ENCODE measurements around the gene LUZP2. TPM values are rescaled to one million over a fixed set of nuclear protein-coding genes. Genes with fewer than 3 reads are reported as not detected.

The LUZP2 gene
- total RNA-seq, 1 experiment from 2014 or later: not detected

DNA sequence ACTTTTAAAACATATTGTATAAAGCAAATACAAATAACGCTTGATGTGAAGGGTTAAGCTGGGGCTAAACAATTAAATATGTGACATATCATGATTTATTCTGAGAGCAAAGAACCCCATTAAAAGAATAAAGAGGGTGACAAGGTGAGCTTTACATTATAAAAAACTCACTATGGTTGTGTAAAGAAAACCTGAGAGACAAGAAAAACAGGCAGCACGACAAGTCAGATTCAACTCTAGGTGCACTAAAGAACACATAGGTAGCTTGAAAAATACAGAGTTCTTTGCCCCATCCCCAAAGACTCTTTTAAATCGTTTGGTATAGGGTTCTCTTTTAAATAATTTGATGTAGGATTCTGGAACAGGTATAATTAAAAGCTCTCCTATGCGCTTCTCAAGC, 63.5 kb downstream of the LUZP2 start:
- peak; percentile 49 for DNase-seq (ENCODE audit: low spot score)

DNA sequence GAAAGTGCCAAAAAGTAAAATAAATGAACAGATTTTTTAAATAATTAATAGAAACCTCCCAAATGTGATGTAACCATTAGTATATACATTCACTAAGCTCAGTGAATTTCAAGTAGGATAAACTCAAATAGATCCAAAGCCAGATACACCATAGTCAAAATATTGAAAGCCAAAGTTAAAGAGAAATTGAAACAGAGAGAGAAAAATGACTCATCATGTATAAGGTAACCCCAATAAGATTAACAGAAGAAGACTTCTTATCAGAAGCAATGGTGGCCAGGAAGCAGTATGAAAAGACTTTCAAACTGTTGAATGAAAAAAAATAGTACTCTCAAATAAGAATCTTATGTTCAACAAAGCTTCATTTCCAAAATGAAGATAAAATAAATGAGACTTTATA, 70.5 kb downstream of the LUZP2 start:
- DNase-seq (ENCODE audit: low spot score): no peak

DNA sequence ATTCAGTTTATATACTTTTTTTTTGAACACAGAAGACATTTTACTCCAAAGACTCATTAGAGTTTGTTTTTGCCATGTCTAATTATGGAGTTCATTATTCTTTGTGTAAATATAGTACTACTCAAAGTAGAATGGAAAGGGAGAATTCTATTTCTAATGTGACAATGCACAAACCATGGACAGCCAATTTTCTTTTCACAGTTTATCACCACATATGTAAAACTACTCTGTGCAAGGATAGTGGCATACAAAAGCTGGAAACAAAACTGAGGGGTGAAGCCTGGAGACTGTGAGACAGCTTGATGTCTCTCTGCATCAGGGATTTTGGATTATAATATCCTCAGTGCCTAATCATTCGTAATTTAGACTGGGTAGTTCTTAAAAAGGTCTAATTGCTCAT, 75.5 kb downstream of the LUZP2 start:
- DNase-seq (ENCODE audit: low spot score): no peak

DNA sequence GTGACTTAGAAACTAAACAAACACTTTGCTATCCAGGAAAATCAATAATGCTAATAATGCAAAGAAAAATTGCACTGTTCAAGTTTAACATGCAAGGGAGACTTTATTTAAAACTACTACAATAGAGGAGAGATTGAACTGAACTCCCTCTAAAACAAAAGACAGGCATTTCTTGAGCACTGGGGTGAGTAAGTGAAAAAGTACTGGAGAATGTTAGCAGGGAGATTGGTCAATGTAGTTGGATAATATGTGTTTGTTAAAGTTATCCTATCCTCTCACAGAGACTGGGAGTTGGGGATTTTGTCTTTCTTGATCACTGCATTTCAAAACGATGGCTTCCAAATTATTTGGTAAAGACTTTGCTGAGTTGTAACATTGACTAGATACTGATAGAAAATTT, 77.6 kb downstream of the LUZP2 start:
- DNase-seq (ENCODE audit: low spot score): no peak

DNA sequence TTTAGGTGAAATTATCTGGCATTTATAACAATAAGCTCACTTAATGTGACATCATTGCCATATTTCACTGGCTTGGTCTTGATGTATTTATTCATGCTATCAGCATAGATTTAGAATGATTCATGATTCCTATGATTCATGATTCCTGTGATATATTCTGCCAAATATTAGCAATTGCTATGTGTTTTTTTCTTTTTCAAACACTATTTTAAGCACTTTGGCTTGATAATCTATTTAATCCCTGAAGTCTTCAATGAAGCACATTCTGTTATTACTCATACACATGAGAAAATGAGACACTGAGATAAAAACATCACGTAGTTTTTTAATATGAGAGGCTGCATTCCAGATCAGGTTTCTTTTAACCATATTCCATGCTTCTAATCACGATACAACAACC, 78.5 kb downstream of the LUZP2 start:
- DNase-seq (ENCODE audit: low spot score): no peak

DNA sequence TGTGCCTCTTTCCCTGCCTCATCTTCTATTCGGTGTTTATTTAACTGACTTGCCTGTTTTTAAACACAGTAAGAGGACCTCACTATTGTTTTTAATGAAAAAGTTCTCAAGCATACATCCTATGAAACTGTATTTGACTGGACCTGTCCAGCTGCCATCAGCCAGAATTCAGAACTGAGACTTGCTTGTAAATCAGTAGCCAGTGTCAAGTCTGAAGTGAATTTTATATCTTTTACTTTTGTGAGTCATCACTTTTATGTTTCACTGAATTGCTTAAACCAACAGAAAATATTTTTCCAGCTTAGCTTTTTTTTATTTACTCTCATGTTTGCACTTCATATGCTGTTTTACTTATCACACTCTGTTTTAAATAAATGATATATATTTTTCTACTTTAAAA, 88.3 kb downstream of the LUZP2 start:
- DNase-seq (ENCODE audit: low spot score): peak; percentile 50

DNA sequence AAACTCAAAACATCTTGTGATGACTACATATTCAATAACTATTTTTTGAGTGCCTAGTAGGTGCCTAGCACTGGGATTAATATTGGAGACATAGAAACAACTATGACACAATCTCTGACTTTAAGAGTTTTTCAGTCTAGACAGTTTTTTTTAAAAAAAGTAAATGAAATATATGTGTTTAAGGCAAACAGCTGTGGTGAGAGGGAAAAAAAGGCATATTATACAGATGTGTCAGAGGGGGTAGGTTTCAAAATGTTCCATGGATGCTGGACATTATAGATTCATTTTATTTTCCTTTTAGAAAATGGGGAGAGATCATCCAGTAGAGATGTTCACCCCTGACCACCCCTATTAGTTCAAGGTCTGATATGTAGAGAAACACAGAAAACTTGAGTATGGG, 90.8 kb downstream of the LUZP2 start:
- DNase-seq (ENCODE audit: low spot score): no peak

DNA sequence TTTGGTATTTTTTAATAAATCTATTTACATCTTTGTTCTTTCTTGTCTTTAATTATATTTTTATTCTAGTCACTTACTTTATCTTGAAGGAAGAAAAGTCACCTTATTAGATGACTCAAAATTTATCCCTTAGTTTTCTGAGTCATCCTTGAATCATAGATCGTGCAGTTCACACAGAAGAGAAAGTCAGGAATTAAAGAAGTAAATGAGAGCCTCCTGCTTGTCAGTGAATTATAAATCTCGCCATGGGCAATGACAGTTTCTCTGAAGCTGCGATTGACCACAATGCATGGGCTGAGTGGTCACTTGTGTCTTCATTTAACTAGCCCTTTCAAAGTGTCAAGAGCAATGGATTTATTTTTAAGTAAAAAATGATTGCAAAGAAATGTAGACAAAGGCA, 91.2 kb downstream of the LUZP2 start:
- DNase-seq (ENCODE audit: low spot score): peak; percentile 25

DNA sequence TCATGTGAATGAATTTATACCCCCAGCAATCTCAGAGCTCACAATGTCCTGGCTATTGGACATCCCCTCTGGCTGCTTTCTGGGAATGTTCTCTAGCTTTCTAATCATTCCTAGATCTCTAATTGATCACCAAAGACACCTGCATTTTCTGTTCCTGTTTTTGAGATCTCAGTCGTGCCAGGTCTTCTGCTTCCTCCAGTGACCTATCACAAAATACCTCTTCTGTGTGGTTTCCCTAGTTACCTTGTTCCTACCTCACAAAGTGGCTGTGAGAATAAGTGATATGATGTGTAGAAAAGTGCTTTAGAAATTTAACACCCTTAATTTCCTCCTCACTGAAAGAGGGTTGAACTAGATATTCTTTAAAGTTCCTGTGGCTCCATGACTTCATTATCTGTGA, 92.2 kb downstream of the LUZP2 start:
- DNase-seq (ENCODE audit: low spot score): no peak

DNA sequence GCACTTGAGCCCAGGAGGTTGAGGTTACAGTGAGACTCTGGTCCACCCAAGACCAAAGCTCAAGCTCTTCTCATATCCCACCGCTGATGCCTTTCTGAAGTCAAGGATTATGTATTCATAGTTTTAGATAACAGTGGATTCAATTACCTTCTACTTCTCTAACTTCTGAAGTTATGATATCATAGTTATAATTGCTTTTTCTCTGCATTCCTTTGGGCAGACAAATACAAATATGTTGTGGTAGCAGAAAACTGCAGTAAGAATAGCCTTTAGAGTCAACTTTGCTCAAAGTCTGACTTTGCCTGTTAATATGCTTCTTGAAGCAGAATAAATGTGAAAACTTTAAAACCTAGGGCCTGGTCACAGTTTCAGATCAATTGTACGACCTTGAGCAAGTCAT, 94.4 kb downstream of the LUZP2 start:
- DNase-seq (ENCODE audit: low spot score): no peak

DNA sequence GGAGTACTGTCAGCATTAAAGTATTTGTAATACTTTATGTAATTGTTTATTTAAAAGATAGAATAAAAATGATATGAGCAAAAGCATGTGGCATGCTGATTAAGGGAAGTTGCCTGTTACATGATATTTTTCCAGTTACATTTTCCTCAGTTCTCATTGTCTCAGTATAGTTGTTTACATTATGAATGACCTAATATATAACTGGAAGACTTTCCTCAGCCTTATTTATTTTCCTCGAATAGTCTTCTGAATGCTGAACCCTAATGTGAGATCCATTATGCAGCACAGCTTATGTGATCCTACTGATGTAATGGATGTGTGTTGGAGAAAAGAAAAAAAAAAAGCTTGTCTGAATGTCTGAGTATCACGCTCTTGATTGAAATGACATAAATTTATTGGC, 95.5 kb downstream of the LUZP2 start:
- no peak for DNase-seq (ENCODE audit: low spot score)

DNA sequence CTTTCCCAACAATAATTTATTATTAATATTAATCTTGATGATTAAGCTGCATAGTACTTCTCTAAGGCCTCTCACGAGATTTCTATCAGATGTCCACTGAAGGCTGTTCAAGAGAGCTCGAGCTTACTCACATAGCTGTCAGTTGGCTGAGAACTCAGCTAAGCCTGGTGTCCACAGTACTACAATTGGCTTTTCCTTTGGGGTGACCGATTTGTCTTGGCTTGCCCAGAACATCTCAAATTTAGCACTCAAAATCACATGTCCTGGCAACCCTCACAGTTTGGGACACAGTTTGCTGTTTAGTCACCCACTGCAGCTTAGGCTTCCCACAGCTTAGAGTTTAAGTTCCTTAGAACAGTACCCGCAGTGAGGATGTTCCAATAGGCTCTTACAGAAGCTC, 96.5 kb downstream of the LUZP2 start:
- no peak for DNase-seq (ENCODE audit: low spot score)

DNA sequence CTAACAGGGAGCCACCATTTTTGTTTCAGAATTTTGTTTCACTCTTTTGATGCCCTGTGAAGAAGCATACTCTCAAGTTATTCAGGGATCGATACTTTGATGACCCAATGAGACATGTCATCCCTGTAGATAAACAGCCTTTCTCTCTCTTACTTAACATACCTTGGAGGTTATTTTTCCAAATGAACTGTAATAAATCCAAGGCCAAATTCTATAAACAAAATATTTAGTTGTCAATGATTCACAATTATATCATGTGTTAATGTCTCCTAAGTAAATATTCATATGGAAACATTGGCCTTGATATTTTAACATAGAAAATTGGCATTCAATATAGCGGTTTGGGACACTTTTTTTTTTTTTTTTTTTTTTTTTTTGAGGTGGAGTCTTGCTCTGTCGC, 97.5 kb downstream of the LUZP2 start:
- DNase-seq (ENCODE audit: low spot score): no peak

DNA sequence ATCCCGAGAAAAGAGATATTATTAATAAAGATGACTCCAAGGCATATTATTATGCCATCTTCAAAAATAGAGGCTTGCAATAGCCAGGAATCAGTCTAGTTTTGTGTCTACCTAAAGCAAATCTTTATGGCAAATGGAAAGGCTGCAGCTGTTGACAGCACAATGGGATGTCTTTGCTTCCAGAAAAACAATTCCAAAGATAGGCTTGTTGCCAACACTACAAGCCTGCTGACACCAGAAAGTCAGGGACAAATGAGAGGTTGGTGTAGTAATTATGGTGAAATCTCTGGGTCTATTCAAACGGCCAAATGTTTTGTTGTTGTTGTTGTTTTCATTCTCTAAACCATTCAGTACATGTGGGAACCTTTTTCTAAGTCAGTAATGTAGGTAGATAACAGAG, 101.8 kb downstream of the LUZP2 start:
- no peak for DNase-seq (ENCODE audit: low spot score)

DNA sequence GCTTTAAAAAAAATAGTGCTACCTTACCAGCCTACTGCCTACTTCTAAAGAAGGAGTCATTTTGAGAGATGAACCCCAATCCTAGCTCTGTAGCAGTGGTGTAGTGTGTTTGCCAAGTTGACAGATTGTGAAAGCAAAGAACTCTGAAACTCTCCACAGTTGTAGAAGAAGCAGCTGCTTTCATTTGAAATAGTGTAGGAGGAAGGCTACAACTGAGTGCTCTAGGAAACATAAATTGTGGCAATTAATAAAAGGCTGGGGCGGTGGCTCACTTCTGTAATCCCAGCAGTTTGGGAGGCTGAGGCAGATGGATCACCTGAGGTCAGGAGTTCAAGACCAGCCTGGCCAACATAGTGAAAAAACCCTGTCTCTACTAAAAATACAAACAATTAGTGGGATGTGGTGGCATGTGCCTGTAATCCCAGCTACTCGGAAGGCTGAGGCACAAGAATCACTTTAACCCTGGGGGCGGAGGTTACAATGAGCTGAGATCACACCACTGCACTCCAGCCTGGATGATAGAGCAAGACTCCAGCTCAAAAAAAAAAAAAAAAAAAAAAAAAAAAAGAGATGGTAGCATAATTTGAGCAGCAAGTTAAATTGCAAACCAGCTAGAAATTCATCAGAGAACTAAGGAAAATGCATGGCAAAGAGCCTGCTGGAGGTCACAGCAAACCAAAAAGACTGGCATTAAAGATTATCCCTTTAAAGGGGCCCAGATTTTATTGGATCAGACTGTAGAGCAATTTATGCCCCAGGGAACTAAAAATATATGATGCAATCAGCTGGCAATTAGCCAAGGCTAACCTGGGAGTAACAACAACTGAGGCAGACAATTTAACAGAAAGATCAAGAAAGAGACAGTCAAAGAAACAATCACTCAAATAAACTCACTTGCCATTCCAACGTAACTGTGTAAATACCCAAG, 112.6 kb downstream of the LUZP2 start:
- no peak for DNase-seq (ENCODE audit: low spot score)

DNA sequence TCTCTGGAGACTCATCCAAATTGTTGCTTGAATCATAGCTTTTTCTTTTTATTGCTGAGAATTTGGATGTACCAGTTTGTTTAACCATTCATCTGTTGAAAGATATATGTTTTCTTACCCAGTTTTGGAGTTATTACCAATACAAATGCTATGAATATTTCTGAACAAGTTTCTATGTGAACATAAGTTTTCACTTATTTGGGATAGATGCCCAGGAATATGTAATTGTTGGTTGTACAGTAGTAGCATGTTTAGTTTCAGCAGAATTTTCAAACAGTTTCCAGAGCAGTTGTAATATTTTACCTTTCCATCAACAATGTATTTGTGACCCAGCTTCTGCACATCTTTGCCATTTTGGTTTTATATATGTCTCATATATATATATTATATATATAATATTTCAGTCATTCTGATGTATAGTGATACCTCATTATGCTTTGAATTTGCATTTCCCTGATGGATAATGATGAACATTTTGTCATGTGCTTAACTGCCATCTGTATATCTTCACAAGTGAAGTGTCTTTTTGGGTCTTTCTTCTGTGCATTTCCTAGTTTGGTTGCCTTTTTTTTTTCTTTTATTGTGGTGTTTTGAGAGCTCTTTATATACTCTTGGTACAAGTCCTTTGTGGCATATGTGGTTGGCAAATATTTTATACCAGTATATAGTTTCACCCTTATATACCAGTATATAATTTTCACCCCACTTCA, 118.8 kb downstream of the LUZP2 start:
- no peak for DNase-seq (ENCODE audit: low spot score)

DNA sequence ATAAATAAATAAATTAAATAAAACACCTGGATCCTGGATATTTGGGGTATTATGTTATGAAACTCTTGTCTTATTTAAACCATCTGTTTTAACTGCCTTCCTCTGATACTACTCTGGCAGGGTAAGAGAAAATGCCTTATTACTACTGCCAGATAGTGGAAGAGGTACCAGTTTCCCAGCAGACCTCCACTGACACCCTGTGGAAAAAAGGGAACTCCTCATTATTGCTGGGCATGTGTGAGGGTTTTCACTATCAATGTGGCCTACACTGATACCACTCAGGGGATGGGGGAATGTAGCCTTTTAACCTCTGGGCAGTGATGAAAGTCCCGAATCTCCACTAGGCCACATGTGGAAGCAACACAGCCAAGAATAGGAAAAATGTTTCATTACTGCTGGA, 121.0 kb downstream of the LUZP2 start:
- DNase-seq (ENCODE audit: low spot score): peak; percentile 22

DNA sequence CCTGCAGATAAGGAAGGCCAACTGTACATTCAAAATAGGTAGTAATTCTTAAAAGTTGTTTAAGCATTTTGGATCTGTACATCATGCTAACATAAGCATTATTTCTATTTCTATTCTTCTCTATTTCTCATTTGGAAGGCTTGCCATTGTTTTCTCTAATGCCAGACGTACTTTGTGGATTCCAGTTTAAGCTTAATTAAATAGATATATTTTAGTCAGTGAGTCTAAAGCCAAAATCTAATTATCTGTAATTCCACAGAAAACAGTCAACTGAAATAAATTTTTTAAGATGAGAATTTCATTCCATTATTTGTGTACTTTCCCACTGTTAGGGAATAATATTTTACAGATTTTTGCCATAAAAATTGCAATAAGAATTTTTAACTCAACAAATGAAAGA, 123.0 kb downstream of the LUZP2 start:
- DNase-seq (ENCODE audit: low spot score): no peak

DNA sequence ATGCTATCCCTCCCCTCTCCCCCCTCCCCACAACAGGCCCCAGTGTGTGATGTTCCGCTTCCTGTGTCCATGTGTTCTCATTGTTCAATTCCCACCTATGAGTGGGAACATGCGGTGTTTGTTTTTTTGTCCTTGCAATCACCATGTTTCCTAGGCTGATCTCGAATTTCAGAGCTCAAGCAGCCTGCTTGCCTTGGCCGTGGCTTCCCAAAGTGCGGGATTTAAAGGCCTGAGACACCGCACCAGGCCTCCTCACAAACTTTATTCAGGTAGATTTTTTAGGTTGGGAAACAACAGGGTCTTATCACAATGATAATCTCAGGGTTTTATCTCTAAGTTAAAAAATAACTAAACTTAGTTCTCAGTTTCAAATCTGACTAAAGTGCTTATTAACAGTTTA, 125.4 kb downstream of the LUZP2 start:
- no peak for DNase-seq (ENCODE audit: low spot score)

DNA sequence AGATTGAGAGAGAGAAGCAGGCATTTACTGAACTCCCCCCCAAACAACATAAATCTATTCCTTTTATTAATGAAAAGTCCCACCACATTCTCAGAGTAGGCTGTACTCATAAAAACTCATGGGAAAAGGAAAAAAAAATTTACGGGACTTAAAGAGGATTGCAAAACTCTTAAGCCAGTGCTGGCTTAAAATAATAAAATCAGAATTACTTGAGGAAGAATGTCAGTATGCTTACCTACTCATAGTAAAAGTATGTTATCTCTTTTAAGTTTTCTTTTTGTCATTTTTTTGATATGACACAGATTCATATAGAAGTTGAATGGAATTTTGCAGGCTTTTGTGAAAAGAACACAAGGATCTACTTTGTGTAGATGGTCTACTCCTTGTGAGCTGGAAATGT, 126.3 kb downstream of the LUZP2 start:
- DNase-seq (ENCODE audit: low spot score): no peak

DNA sequence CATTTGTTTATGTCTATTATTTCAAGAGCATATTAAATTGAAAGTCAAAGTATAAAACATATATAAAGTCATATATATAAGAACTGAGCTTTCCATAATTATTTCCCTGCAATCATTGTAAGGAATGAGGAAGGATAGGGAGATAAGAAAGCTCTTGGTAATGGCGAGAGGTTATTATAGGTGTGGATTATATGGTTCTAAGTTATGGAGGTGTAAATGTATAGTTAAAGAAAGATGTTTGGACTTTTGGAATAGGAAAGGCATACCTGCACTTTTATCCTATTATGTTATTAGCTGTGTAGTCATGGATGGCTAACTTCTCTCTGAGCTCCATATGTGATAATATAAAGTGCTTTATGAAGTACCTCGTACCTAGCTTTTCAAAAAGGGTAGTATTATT, 127.6 kb downstream of the LUZP2 start:
- no peak for DNase-seq (ENCODE audit: low spot score)

DNA sequence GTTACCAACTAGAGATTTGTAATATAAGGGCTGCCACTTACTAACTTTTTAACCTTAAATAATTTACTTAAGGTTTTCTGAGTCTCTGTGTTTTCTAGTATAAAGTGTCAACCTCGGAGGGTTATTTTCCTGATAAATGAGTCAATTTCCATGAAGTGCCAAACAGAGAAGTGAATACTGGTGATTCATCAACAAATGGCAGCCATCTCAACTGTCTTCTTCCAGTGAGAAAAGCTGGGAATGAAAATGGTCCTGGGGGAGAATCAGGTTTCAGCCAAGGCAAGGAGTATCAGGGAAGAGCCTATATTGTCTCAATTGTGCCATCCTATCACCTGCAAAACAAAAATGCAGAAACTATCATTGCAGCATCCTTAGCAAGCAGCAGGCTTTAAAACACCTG, 129.1 kb downstream of the LUZP2 start:
- DNase-seq (ENCODE audit: low spot score): no peak

DNA sequence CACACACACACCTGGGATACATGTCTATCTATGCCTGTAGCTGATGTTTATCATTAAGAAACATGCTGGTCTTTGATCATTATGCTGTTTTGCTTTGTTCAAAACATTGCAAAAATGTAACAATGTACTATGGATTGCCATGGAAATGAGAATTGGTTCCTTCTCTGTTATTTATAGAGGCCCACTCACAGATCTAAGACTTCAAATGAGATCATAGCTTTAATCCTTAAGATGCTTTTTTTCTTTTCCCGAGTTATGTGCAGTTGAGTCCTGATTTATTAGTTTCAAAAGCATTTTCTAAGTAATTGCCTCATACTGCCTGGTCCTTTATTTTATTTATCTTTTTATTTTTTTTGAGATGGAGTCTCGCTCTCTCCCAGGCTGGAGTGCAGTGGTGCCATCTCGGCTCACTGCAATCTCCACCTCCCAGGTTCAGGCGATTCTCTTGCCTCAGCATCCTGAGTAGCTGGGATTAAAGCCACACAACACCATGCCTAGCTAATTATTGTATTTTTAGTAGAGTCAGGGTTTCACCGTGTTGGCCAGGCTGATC, 131.4 kb downstream of the LUZP2 start:
- no peak for DNase-seq (ENCODE audit: low spot score)

Measured in HT-29 (cell line).